K562 (cell line): Measurements from ENCODE around the gene GATA2. TPM values are rescaled to one million over a fixed set of nuclear protein-coding genes. Genes with fewer than 3 reads are reported as not detected.
A peak's percentile ranks its signal among the peaks of the same experiment; 100 is the strongest.

Experiments
- BACH1 ChIP-seq: fragments of 200-800 bp; sonication (Bioruptor generic); IDR thresholded peaks from 2 replicates; pipeline ENCODE4 v1.6.1; 2016; ENCODE audit warnings: missing genetic modification characterization, missing compliant biosample characterization
- EGR1 ChIP-seq: fragments of 450-650 bp; conservative IDR thresholded peaks from 2 replicates; pipeline ENCODE4 v1.6.1; 2017; ENCODE audit warnings: mild to moderate bottlenecking
- NBN ChIP-seq: fragments of 450-650 bp; IDR thresholded peaks from 2 replicates; pipeline ENCODE4 v1.6.1; 2016; ENCODE audit warnings: low read depth, mild to moderate bottlenecking
- NFE2 ChIP-seq: IDR thresholded peaks from 2 replicates; pipeline ENCODE4 v1.6.1; 2014; ENCODE audit warnings: antibody characterized with exemption, low read depth
- PRDM10 ChIP-seq: fragments of 450-650 bp; IDR thresholded peaks from 2 replicates; pipeline ENCODE4 v1.6.1; 2018; ENCODE audit not compliant: partially characterized antibody
- YY1 ChIP-seq, 3 experiments: IDR thresholded peaks; 2 replicates each; pipeline ENCODE4 v1.6.1; 2011; ENCODE audit warnings: low read length in 2 of 3, mild to moderate bottlenecking in 2 of 3, moderate library complexity in 2 of 3, borderline replicate concordance in 1 of 3, control low read depth in 1 of 3, low read depth in 1 of 3; ENCODE audit not compliant: insufficient read depth in 3 of 3, insufficient replicate concordance in 2 of 3, control insufficient read depth in 1 of 3, insufficient read length in 1 of 3; ENCODE audit errors: extremely low read depth in 1 of 3
- ZNF551 ChIP-seq: fragments of 250-450 bp; sonication (Bioruptor Pico); IDR thresholded peaks from 2 replicates; pipeline ENCODE4 v1.5.0; 2021; ENCODE audit warnings: mild to moderate bottlenecking, moderate library complexity
- polyA plus RNA-seq, 8 experiments: library from polyadenylated mRNA; depleted of rRNA in 4 of 8; stranded (reverse) in 5 of 8; unstranded in 3 of 8; fragments of >200 nt; fragmentation: Nextera tagmentation in 2 of 8; fragmentation: Illumina TruSeq in 1 of 8; extraction: Ambion mirVana in 2 of 8; extraction: Trizol in 1 of 8; gene quantifications; 2 replicates each; pipeline versions ENCODE4 v1.2.1 to v1.2.3, GENCODE V29; 2011 to 2014; ENCODE audit warnings: inconsistent platforms in 1 of 8, missing spikeins in 1 of 8
- total RNA-seq, 7 experiments: library from RNA; depleted of rRNA in 6 of 7; stranded (reverse); fragments of >200 nt in 6 of 7; fragmentation: Illumina TruSeq in 2 of 7; extraction: Trizol in 2 of 7; gene quantifications; 2 replicates each; pipeline versions ENCODE4 v1.2.1 to v1.2.3, GENCODE V29; 2011 to 2021; ENCODE audit warnings: low replicate concordance in 1 of 7
- TF ChIP-seq, protein P1 (sequence below): fragments of 200-600 bp; sonication (generic); IDR thresholded peaks from one replicate; pipeline ENCODE4 v1.6.1; 2012; ENCODE audit warnings: mild to moderate bottlenecking, low read depth, low read length, inconsistent platforms

GATA2 gene
- total and polyA plus RNA-seq, 9 of the 15 experiments (the other 6 are each of a cell fraction or from before 2014, with no cell fraction given) = 8.5 to 218 (median 50.8) TPM

DNA sequence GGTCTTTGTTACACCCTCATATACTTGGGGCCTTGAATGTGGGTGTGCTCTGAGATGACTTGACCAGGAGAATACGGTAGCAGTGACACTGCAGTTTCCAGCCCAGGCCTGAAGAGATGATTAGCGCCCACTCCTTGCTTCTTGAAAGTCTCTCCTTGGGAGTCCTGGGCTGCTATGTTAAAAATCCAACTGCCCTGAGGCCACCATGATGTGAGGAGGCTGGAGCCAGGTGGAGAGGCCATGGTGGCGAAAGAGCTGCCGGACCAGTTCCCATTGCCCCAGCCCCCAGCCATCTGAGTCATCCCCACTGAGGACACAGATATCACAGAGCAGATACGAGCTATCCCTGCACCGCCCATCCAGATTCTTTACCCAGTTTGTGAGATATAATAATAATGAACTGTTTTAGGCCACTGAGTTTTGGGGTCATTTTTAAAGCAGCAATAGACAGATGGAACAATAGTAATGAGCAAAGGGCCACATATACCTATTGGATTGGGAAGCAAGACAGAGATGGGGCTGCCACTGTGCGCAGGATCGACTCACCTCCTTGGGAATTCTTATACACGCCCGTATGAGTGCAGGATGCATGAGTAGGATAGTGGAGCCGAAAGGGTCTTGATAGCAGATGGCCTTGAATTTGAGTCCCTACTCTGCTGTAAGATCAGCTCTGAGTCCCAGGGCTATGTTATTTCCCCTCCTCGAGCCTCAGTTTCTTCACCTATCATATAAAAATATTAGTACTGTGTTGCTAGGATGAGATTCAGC, 12.1 kb upstream of the GATA2 start (continued):
- TF ChIP-seq, protein P1, sequence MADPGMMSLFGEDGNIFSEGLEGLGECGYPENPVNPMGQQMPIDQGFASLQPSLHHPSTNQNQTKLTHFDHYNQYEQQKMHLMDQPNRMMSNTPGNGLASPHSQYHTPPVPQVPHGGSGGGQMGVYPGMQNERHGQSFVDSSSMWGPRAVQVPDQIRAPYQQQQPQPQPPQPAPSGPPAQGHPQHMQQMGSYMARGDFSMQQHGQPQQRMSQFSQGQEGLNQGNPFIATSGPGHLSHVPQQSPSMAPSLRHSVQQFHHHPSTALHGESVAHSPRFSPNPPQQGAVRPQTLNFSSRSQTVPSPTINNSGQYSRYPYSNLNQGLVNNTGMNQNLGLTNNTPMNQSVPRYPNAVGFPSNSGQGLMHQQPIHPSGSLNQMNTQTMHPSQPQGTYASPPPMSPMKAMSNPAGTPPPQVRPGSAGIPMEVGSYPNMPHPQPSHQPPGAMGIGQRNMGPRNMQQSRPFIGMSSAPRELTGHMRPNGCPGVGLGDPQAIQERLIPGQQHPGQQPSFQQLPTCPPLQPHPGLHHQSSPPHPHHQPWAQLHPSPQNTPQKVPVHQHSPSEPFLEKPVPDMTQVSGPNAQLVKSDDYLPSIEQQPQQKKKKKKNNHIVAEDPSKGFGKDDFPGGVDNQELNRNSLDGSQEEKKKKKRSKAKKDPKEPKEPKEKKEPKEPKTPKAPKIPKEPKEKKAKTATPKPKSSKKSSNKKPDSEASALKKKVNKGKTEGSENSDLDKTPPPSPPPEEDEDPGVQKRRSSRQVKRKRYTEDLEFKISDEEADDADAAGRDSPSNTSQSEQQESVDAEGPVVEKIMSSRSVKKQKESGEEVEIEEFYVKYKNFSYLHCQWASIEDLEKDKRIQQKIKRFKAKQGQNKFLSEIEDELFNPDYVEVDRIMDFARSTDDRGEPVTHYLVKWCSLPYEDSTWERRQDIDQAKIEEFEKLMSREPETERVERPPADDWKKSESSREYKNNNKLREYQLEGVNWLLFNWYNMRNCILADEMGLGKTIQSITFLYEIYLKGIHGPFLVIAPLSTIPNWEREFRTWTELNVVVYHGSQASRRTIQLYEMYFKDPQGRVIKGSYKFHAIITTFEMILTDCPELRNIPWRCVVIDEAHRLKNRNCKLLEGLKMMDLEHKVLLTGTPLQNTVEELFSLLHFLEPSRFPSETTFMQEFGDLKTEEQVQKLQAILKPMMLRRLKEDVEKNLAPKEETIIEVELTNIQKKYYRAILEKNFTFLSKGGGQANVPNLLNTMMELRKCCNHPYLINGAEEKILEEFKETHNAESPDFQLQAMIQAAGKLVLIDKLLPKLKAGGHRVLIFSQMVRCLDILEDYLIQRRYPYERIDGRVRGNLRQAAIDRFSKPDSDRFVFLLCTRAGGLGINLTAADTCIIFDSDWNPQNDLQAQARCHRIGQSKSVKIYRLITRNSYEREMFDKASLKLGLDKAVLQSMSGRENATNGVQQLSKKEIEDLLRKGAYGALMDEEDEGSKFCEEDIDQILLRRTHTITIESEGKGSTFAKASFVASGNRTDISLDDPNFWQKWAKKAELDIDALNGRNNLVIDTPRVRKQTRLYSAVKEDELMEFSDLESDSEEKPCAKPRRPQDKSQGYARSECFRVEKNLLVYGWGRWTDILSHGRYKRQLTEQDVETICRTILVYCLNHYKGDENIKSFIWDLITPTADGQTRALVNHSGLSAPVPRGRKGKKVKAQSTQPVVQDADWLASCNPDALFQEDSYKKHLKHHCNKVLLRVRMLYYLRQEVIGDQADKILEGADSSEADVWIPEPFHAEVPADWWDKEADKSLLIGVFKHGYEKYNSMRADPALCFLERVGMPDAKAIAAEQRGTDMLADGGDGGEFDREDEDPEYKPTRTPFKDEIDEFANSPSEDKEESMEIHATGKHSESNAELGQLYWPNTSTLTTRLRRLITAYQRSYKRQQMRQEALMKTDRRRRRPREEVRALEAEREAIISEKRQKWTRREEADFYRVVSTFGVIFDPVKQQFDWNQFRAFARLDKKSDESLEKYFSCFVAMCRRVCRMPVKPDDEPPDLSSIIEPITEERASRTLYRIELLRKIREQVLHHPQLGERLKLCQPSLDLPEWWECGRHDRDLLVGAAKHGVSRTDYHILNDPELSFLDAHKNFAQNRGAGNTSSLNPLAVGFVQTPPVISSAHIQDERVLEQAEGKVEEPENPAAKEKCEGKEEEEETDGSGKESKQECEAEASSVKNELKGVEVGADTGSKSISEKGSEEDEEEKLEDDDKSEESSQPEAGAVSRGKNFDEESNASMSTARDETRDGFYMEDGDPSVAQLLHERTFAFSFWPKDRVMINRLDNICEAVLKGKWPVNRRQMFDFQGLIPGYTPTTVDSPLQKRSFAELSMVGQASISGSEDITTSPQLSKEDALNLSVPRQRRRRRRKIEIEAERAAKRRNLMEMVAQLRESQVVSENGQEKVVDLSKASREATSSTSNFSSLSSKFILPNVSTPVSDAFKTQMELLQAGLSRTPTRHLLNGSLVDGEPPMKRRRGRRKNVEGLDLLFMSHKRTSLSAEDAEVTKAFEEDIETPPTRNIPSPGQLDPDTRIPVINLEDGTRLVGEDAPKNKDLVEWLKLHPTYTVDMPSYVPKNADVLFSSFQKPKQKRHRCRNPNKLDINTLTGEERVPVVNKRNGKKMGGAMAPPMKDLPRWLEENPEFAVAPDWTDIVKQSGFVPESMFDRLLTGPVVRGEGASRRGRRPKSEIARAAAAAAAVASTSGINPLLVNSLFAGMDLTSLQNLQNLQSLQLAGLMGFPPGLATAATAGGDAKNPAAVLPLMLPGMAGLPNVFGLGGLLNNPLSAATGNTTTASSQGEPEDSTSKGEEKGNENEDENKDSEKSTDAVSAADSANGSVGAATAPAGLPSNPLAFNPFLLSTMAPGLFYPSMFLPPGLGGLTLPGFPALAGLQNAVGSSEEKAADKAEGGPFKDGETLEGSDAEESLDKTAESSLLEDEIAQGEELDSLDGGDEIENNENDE = peak; percentile 96
- 0 out of 2 replicates have a peak, but pooled peaks have one; percentile 26 for TF ChIP-seq BACH1 (tag)
- no peak for TF ChIP-seq PRDM10
- TF ChIP-seq YY1 (IDR thresholded peaks at IDR 0.05; ENCODE audit: borderline replicate concordance in 1 of 3, control insufficient read depth in 1 of 3, extremely low read depth in 1 of 3, insufficient read depth in 3 of 3, insufficient read length in 1 of 3, insufficient replicate concordance in 2 of 3, low read depth in 1 of 3, low read length in 2 of 3) = peak in 1 of 3 experiments; percentile 52
- TF ChIP-seq ZNF551 = no peak
- peak; percentile 92 for TF ChIP-seq NFE2
- no peak for TF ChIP-seq NBN
- peak; percentile 44 for TF ChIP-seq EGR1
